ENCODE measurements around the gene STAC. TPM values are rescaled to one million over a fixed set of nuclear protein-coding genes. Genes with fewer than 3 reads are reported as not detected.

Gene STAC
- total and polyA plus RNA-seq, 2 donors from 2014 or later = 3.2 to 6.2 TPM

- intact Hi-C loops (cut with DNase I) = no loop called here
- H3K9me3 ChIP-seq (ENCODE audit: control insufficient read depth in 2 of 3, insufficient read depth in 1 of 3, low read length in 3 of 3) = no peaks in the 10 kb centered on the region
- H3K4me1 ChIP-seq (ENCODE audit: control insufficient read depth in 2 of 3, insufficient read depth in 2 of 3, low read depth in 1 of 3, low read length in 3 of 3) = no peaks in the 10 kb centered on the region
- no peak overlapping the region for H3K27ac ChIP-seq (ENCODE audit: low read depth in 2 of 2, low read length in 2 of 2)
- TF ChIP-seq CTCF (IDR thresholded peaks at IDR 0.05; ENCODE audit: borderline replicate concordance, extremely low read depth, insufficient read depth) = no peak
- no peak overlapping the region for H3K9ac ChIP-seq (ENCODE audit: low read length in 3 of 3)
- H3K36me3 ChIP-seq (ENCODE audit: control insufficient read depth in 2 of 3, insufficient read depth in 3 of 3, low read length in 3 of 3) = no peaks in the 10 kb centered on the region
- H3K4me3 ChIP-seq (ENCODE audit: low read length in 3 of 3) = no peak overlapping the region
- FAIRE-seq (no peak), DNase-seq (no peak)
- H3K27me3 ChIP-seq (ENCODE audit: control insufficient read depth, insufficient read depth, low read length) = no peaks in the 10 kb centered on the region
Observed at GRCh38 chr3:36519682-36520081, 139.4 kb downstream of the STAC start.

- no peaks in the 10 kb centered on the region for H3K27me3 ChIP-seq (ENCODE audit: control insufficient read depth, insufficient read depth, low read length)
- FAIRE-seq (no peak), DNase-seq (no peak)
- intact Hi-C loops (cut with DNase I) = no loop called here
- H3K9ac ChIP-seq (ENCODE audit: low read length in 3 of 3) = no peak overlapping the region
- H3K36me3 ChIP-seq (ENCODE audit: control insufficient read depth in 2 of 3, insufficient read depth in 3 of 3, low read length in 3 of 3) = no peaks in the 10 kb centered on the region
- no peak overlapping the region for H3K4me3 ChIP-seq (ENCODE audit: low read length in 3 of 3)
- peaks cover 0 to 3% (median 0%) of the 10 kb centered on the region in 3 donors for H3K4me1 ChIP-seq (ENCODE audit: control insufficient read depth in 2 of 3, insufficient read depth in 2 of 3, low read depth in 1 of 3, low read length in 3 of 3)
- TF ChIP-seq CTCF (IDR thresholded peaks at IDR 0.05; ENCODE audit: borderline replicate concordance, extremely low read depth, insufficient read depth) = no peak
- H3K9me3 ChIP-seq (ENCODE audit: control insufficient read depth in 2 of 3, insufficient read depth in 1 of 3, low read length in 3 of 3) = no peaks in the 10 kb centered on the region
- H3K27ac ChIP-seq (ENCODE audit: low read depth in 2 of 2, low read length in 2 of 2) = no peak overlapping the region
Observed at GRCh38 chr3:36520241-36521006, 140.1 kb downstream of the STAC start.

- intact Hi-C loops (cut with DNase I) = no loop called here
- FAIRE-seq = no peak
- Histone ChIP-seq H3K27me3 (ENCODE audit: control insufficient read depth, insufficient read depth, low read length) (no peaks in the 10 kb centered on the region), H3K36me3 (ENCODE audit: control insufficient read depth in 2 of 3, insufficient read depth in 3 of 3, low read length in 3 of 3) (no peaks in the 10 kb centered on the region), H3K4me1 (ENCODE audit: control insufficient read depth in 2 of 3, insufficient read depth in 2 of 3, low read depth in 1 of 3, low read length in 3 of 3) (peaks cover 0 to 4% (median 3%) of the 10 kb centered on the region in 3 donors), H3K9ac (ENCODE audit: low read length in 3 of 3) (no peak overlapping the region), H3K4me3 (ENCODE audit: low read length in 3 of 3) (no peak overlapping the region), H3K27ac (ENCODE audit: low read depth in 2 of 2, low read length in 2 of 2) (no peak overlapping the region), H3K9me3 (ENCODE audit: control insufficient read depth in 2 of 3, insufficient read depth in 1 of 3, low read length in 3 of 3) (no peaks in the 10 kb centered on the region)
- DNase-seq = no peak
- TF ChIP-seq CTCF (IDR thresholded peaks at IDR 0.05; ENCODE audit: borderline replicate concordance, extremely low read depth, insufficient read depth) = no peak
Observed at GRCh38 chr3:36521007-36521379, 140.7 kb downstream of the STAC start.
